H9 (cell line): ENCODE measurements around the gene SFXN1. TPM values are rescaled to one million over a fixed set of nuclear protein-coding genes. Genes with fewer than 3 reads are reported as not detected.

ENCODE experiments used
- DNase-seq: peaks from one replicate; pipeline ENCODE4 v3.0.0-alpha.2; 2017
- H2AFZ ChIP-seq: one replicate; pipeline ENCODE4 v1.6.1; 2013; ENCODE audit warnings: mild to moderate bottlenecking, low read length, control low read depth, moderate library complexity
- H2AK5ac ChIP-seq: 2 replicates; pipeline ENCODE4 v1.6.1; 2013; ENCODE audit warnings: low read length, control low read depth, mixed read lengths; ENCODE audit not compliant: insufficient read length
- H2BK120ac ChIP-seq: one replicate; pipeline ENCODE4 v1.6.1; 2013; ENCODE audit warnings: low read depth, mild to moderate bottlenecking, low read length, control low read depth, inconsistent platforms; ENCODE audit not compliant: poor library complexity, severe bottlenecking
- H2BK12ac ChIP-seq: 2 replicates; pipeline ENCODE4 v1.6.1; 2013; ENCODE audit warnings: low read length, control low read depth, mixed read lengths, low read depth; ENCODE audit not compliant: insufficient read length
- H2BK15ac ChIP-seq: 2 replicates; pipeline ENCODE4 v1.6.1; 2013; ENCODE audit warnings: low read depth, low read length, control low read depth
- H2BK20ac ChIP-seq: one replicate; pipeline ENCODE4 v1.6.1; 2013; ENCODE audit warnings: low read depth, mild to moderate bottlenecking, low read length, control low read depth, inconsistent platforms; ENCODE audit not compliant: poor library complexity, severe bottlenecking
- H2BK5ac ChIP-seq: 2 replicates; pipeline ENCODE4 v1.6.1; 2013; ENCODE audit warnings: low read length, control low read depth, mixed read lengths; ENCODE audit not compliant: insufficient read length
- H3K14ac ChIP-seq: 2 replicates; pipeline ENCODE4 v1.6.1; 2013; ENCODE audit warnings: low read length, control low read depth; ENCODE audit not compliant: insufficient read depth
- H3K18ac ChIP-seq: 2 replicates; pipeline ENCODE4 v1.6.1; 2013; ENCODE audit warnings: low read depth, mild to moderate bottlenecking, mixed read lengths, low read length, control low read depth; ENCODE audit not compliant: insufficient read length
- H3K23ac ChIP-seq: 2 replicates; pipeline ENCODE4 v1.6.1; 2013; ENCODE audit warnings: low read length, control low read depth, mixed read lengths, low read depth; ENCODE audit not compliant: insufficient read length
- H3K23me2 ChIP-seq: 2 replicates; pipeline ENCODE4 v1.6.1; 2013; ENCODE audit warnings: low read depth, mild to moderate bottlenecking, mixed read lengths, low read length, control low read depth; ENCODE audit not compliant: insufficient read length, poor library complexity, severe bottlenecking
- H3K27ac ChIP-seq: 2 replicates; pipeline ENCODE4 v1.5.1; 2013; ENCODE audit warnings: low read length, control low read depth, mixed read lengths, low read depth; ENCODE audit not compliant: insufficient read length
- H3K27me3 ChIP-seq: 2 replicates; pipeline ENCODE4 v1.6.1; 2013; ENCODE audit warnings: low read length, control low read depth, inconsistent platforms; ENCODE audit not compliant: insufficient read depth
- H3K4ac ChIP-seq: 2 replicates; pipeline ENCODE4 v1.6.1; 2013; ENCODE audit warnings: low read depth, mild to moderate bottlenecking, control low read depth, inconsistent platforms, low read length, moderate library complexity
- H3K4me1 ChIP-seq: 2 replicates; pipeline ENCODE4 v1.6.1; 2013; ENCODE audit warnings: low read length, control low read depth, inconsistent platforms; ENCODE audit not compliant: insufficient read depth
- H3K4me2 ChIP-seq: 2 replicates; pipeline ENCODE4 v1.6.1; 2013; ENCODE audit warnings: low read length, control low read depth, mixed read lengths; ENCODE audit not compliant: insufficient read length, insufficient read depth
- H3K56ac ChIP-seq: 2 replicates; pipeline ENCODE4 v1.6.1; 2013; ENCODE audit warnings: low read depth, mild to moderate bottlenecking, mixed read lengths, low read length, control low read depth; ENCODE audit not compliant: insufficient read length
- H3K79me1 ChIP-seq: 2 replicates; pipeline ENCODE4 v1.6.1; 2013; ENCODE audit warnings: low read depth, mild to moderate bottlenecking, moderate library complexity, low read length, control low read depth, inconsistent platforms; ENCODE audit not compliant: insufficient read depth, poor library complexity, severe bottlenecking
- H3K79me2 ChIP-seq: 2 replicates; pipeline ENCODE4 v1.6.1; 2013; ENCODE audit warnings: low read length, control low read depth, inconsistent platforms; ENCODE audit not compliant: insufficient read depth
- H3K9ac ChIP-seq: 2 replicates; pipeline ENCODE4 v1.6.1; 2013; ENCODE audit warnings: low read length, control low read depth, mixed read lengths; ENCODE audit not compliant: insufficient read length; ENCODE audit errors: extremely low read depth
- H3K9me3 ChIP-seq: one replicate; pipeline ENCODE4 v1.6.1; 2013; ENCODE audit warnings: low read depth, low read length, inconsistent platforms; ENCODE audit not compliant: control insufficient read depth
- H3T11ph ChIP-seq: one replicate; pipeline ENCODE4 v1.6.1; 2013; ENCODE audit warnings: mild to moderate bottlenecking, low read length, control low read depth, inconsistent platforms
- H4K20me1 ChIP-seq: one replicate; pipeline ENCODE4 v1.6.1; 2013; ENCODE audit not compliant: control insufficient read depth, insufficient read length, insufficient read depth
- H4K5ac ChIP-seq: 2 replicates; pipeline ENCODE4 v1.6.1; 2013; ENCODE audit warnings: low read depth, mild to moderate bottlenecking, mixed read lengths, low read length, control low read depth; ENCODE audit not compliant: insufficient read length
- H4K8ac ChIP-seq: replicated peaks from 2 replicates; pipeline ENCODE4 v1.6.1; 2013; ENCODE audit warnings: low read length, control low read depth, mixed read lengths, low read depth; ENCODE audit not compliant: insufficient read length
- H4K91ac ChIP-seq: 2 replicates; pipeline ENCODE4 v1.6.1; 2013; ENCODE audit warnings: low read depth, mild to moderate bottlenecking, moderate library complexity, mixed read lengths, low read length, control low read depth; ENCODE audit not compliant: insufficient read length
- H3K27ac Mint-ChIP-seq, 3 experiments: 2 replicates in 2 of 3; 3 replicates in 1 of 3; pipeline ENCODE4 v1.8.0; 2020 to 2021; ENCODE audit warnings: mixed read lengths in 3 of 3, mild to moderate bottlenecking in 1 of 3, moderate library complexity in 1 of 3
- H3K27me3 Mint-ChIP-seq: 2 replicates; pipeline ENCODE4 v1.8.0; 2021; ENCODE audit warnings: low read depth, mild to moderate bottlenecking, moderate library complexity, mixed read lengths
- H3K36me3 Mint-ChIP-seq, 3 experiments: 2 replicates in 2 of 3; 3 replicates in 1 of 3; pipeline ENCODE4 v1.8.0; 2020 to 2021; ENCODE audit warnings: low read depth in 3 of 3, mixed read lengths in 3 of 3; ENCODE audit not compliant: insufficient read depth in 1 of 3
- H3K4me1 Mint-ChIP-seq, 2 experiments: 2 replicates each; pipeline ENCODE4 v1.8.0; 2020; ENCODE audit warnings: mixed read lengths in 2 of 2
- H3K4me3 Mint-ChIP-seq, 2 experiments: 2 replicates in 1 of 2; 3 replicates in 1 of 2; pipeline ENCODE4 v1.8.0; 2020 to 2021; ENCODE audit warnings: mild to moderate bottlenecking in 2 of 2, mixed read lengths in 2 of 2, moderate library complexity in 1 of 2
- H3K9me3 Mint-ChIP-seq, 2 experiments: 2 replicates in 1 of 2; 3 replicates in 1 of 2; pipeline ENCODE4 v1.8.0; 2020; ENCODE audit warnings: mild to moderate bottlenecking in 2 of 2, mixed read lengths in 2 of 2, moderate library complexity in 1 of 2
- CTCF ChIP-seq: fragments of 200-600 bp; sonication (generic); conservative IDR thresholded peaks from 3 replicates; pipeline ENCODE4 v1.8.0; 2021; ENCODE audit warnings: antibody characterized with exemption, mild to moderate bottlenecking
- WGBS: extraction: QIAGEN DNeasy Blood & Tissue Kit; methylation state at CpG from one replicate; pipeline ENCODE4 v1.1.7; 2013; ENCODE audit warnings: missing lambda C conversion rate, low lambda C conversion rate, mixed read lengths; ENCODE audit not compliant: insufficient read length; ENCODE audit errors: extremely low coverage; 5-methylcytosine and 5-hydroxymethylcytosine counted together
- total RNA-seq: library from RNA; stranded (reverse); gene quantifications from 2 replicates; pipeline ENCODE4 v1.2.1, GENCODE V29; 2021

SFXN1 gene
- total RNA-seq, 1 experiment from 2014 or later, result 99.2 TPM

- H3K4me2 ChIP-seq, result no peak overlapping the region
- peak overlapping the region; percentile 2 for H2BK12ac ChIP-seq
- no peak overlapping the region for H3K23ac ChIP-seq
- no CpG with 5 or more reads among the region's 12 CpGs for WGBS
- H2AFZ ChIP-seq, result no peak overlapping the region
- peaks cover 0 to 3% of the 10 kb centered on the region in 2 experiments; a peak in 1 of 5 replicates for H3K9me3 Mint-ChIP-seq
- H4K5ac ChIP-seq, result no peak overlapping the region
- no peak overlapping the region for H3K4me3 Mint-ChIP-seq
- peaks cover 5% of the 10 kb centered on the region; the same call in 1 of the 2 replicates for H3K4me1 ChIP-seq
- H3K9me3 ChIP-seq, result no peaks in the 10 kb centered on the region
- no peaks in the 10 kb centered on the region for H3K79me2 ChIP-seq
- H3K9ac ChIP-seq, result no peak overlapping the region
- H3K56ac ChIP-seq, result no peak overlapping the region
- no peak overlapping the region for H4K8ac ChIP-seq
- H3K4ac ChIP-seq, result no peak overlapping the region
- peak overlapping the region; percentile 1 for H2AK5ac ChIP-seq
- no peak for DNase-seq
- no peak for TF ChIP-seq CTCF
- peak overlapping the region; percentile 13 for H3K18ac ChIP-seq
- H3K23me2 ChIP-seq, result no peaks in the 10 kb centered on the region
- no peak overlapping the region for H2BK20ac ChIP-seq
- H3K14ac ChIP-seq, result no peak overlapping the region; the same call in 1 of the 2 replicates
- H3K27ac Mint-ChIP-seq, result peak overlapping the region in 1 of 3 experiments; percentile 66; a peak in 2 of 7 replicates
- H3T11ph ChIP-seq, result no peak overlapping the region
- H2BK5ac ChIP-seq, result no peak overlapping the region
- H3K27me3 ChIP-seq, result no peaks in the 10 kb centered on the region
- H3K4me1 Mint-ChIP-seq, result peaks cover 43 to 46% of the 10 kb centered on the region in 2 experiments
- H2BK120ac ChIP-seq, result no peak overlapping the region
- H3K79me1 ChIP-seq, result no peaks in the 10 kb centered on the region
- no peak overlapping the region for H2BK15ac ChIP-seq
- peak overlapping the region; percentile 14 for H4K91ac ChIP-seq
- no peak overlapping the region for H3K27ac ChIP-seq
- no peaks in the 10 kb centered on the region for H4K20me1 ChIP-seq
- H3K27me3 Mint-ChIP-seq, result 0 out of 2 replicates have a peak, but pooled peaks cover 2% of the 10 kb centered on the region
- H3K36me3 Mint-ChIP-seq, result peaks cover 0 to 4% (median 0%) of the 10 kb centered on the region in 3 experiments; a peak in 2 of 7 replicates
Measured at GRCh38 chr5:175555168-175555785, 76.9 kb downstream of the SFXN1 start.
